Neural progenitor cell (in vitro differentiated cells): ENCODE measurements around the gene DGLUCY. TPM values are rescaled to one million over a fixed set of nuclear protein-coding genes. Genes with fewer than 3 reads are reported as not detected.

Experiments
- DNase-seq: peaks from one replicate; pipeline ENCODE4 v3.0.0-alpha.2; 2016; ENCODE audit warnings: low spot score
- H2AFZ ChIP-seq: fragments of 200-600 bp; sonication (generic); replicated peaks from 2 replicates; pipeline ENCODE4 v1.6.1; 2016; ENCODE audit warnings: antibody characterized with exemption
- H3F3A ChIP-seq: fragments of 200-600 bp; sonication (generic); 2 replicates; pipeline ENCODE4 v1.6.1; 2016; ENCODE audit warnings: antibody characterized with exemption, low read depth
- H3K27ac ChIP-seq: fragments of 200-600 bp; sonication (generic); 2 replicates; pipeline ENCODE4 v1.5.1; 2016; ENCODE audit warnings: mild to moderate bottlenecking
- H3K27me3 ChIP-seq: fragments of 200-600 bp; sonication (generic); 2 replicates; pipeline ENCODE4 v1.6.1; 2016; ENCODE audit warnings: mild to moderate bottlenecking, moderate library complexity
- H3K36me3 ChIP-seq: fragments of 200-600 bp; sonication (generic); 2 replicates; pipeline ENCODE4 v1.5.1; 2016
- H3K4me1 ChIP-seq: fragments of 200-600 bp; sonication (generic); 2 replicates; pipeline ENCODE4 v1.6.1; 2016; ENCODE audit warnings: mixed run types
- H3K4me2 ChIP-seq: fragments of 200-600 bp; sonication (generic); 2 replicates; pipeline ENCODE4 v1.6.1; 2016
- H3K4me3 ChIP-seq: fragments of 200-600 bp; sonication (generic); 2 replicates; pipeline ENCODE4 v1.5.1; 2016
- H3K79me2 ChIP-seq: fragments of 200-600 bp; sonication (generic); 2 replicates; pipeline ENCODE4 v1.6.1; 2016; ENCODE audit warnings: low read depth
- H3K9ac ChIP-seq: fragments of 200-600 bp; sonication (generic); 2 replicates; pipeline ENCODE4 v1.6.1; 2016
- H3K9me3 ChIP-seq: fragments of 200-600 bp; sonication (generic); 2 replicates; pipeline ENCODE4 v1.5.1; 2016; ENCODE audit warnings: low read depth
- H4K20me1 ChIP-seq: fragments of 200-600 bp; sonication (generic); 2 replicates; pipeline ENCODE4 v1.6.1; 2016; ENCODE audit warnings: low read depth
- H3K27ac Mint-ChIP-seq: 3 replicates; pipeline ENCODE4 v1.8.0; 2021; ENCODE audit warnings: mixed read lengths
- H3K27me3 Mint-ChIP-seq: 2 replicates; pipeline ENCODE4 v1.8.0; 2022; ENCODE audit warnings: low read depth, mild to moderate bottlenecking, inconsistent platforms, moderate library complexity, mixed read lengths; ENCODE audit not compliant: insufficient read depth
- H3K36me3 Mint-ChIP-seq: 3 replicates; pipeline ENCODE4 v1.8.0; 2021; ENCODE audit warnings: mixed read lengths
- H3K4me1 Mint-ChIP-seq: 3 replicates; pipeline ENCODE4 v1.8.0; 2021; ENCODE audit warnings: mixed read lengths
- H3K4me3 Mint-ChIP-seq: 3 replicates; pipeline ENCODE4 v1.8.0; 2021; ENCODE audit warnings: mild to moderate bottlenecking, moderate library complexity, mixed read lengths
- H3K9me3 Mint-ChIP-seq: 3 replicates; pipeline ENCODE4 v1.8.0; 2020; ENCODE audit warnings: mixed read lengths
- EZH2 ChIP-seq: fragments of 200-600 bp; sonication (generic); IDR thresholded peaks from 2 replicates; pipeline ENCODE4 v1.6.1; 2017; ENCODE audit warnings: antibody characterized with exemption, mild to moderate bottlenecking, moderate library complexity
- EZH2phosphoT487 ChIP-seq: fragments of 200-600 bp; sonication (generic); IDR thresholded peaks from 2 replicates; pipeline ENCODE4 v1.6.1; 2017; ENCODE audit warnings: antibody characterized with exemption
- total RNA-seq: library from RNA; depleted of rRNA; stranded (reverse); fragments of >200 nt; gene quantifications from 2 replicates; pipeline ENCODE4 v1.2.3, GENCODE V29; 2015; ENCODE audit warnings: low replicate concordance
- TF ChIP-seq, protein P1 (sequence below): fragments of 200-600 bp; sonication (generic); IDR thresholded peaks from 2 replicates; pipeline ENCODE4 v1.5.1; 2017; ENCODE audit warnings: antibody characterized with exemption, mild to moderate bottlenecking

Gene DGLUCY
- total RNA-seq, 1 donor from 2014 or later, result 17.0 TPM

DNA sequence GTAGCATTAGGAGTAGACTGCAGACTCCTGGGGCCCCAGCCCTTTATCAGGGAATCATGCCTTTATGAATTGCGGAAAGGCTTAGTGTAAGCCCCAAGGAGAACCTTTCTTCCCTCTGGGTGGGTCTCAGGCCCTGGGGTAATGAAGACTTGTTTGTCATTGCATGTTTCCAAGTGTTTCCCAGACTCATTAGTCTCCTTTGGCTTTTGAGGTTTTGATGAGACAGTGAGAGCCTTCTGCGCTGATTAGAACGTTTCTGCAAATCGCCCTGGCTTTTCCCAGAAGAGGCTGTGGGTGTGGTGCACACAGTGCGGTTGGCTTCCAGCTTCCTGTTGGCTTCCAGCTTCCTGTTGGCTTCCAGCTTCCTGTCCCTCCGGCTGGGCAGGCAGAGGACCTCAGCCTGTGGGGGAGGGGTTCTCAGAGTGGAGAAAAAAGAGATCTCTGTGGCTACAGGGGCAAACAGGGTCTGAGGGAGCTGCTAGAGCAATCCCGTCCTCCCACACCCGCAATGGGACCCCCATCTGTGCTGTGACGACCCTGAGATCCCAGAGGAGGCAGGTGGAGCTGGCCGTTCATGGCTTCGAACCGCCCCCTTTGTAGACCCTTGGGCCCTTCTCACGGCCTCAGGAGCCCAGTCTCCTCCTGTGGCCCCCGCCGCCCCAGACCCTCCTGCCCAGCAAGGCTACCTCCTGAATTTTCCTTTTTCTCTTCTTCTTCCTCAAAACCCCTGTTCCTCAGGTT lies 88.5 kb downstream of the DGLUCY start:
- H3K27me3 ChIP-seq, result no peaks in the 10 kb centered on the region

DNA sequence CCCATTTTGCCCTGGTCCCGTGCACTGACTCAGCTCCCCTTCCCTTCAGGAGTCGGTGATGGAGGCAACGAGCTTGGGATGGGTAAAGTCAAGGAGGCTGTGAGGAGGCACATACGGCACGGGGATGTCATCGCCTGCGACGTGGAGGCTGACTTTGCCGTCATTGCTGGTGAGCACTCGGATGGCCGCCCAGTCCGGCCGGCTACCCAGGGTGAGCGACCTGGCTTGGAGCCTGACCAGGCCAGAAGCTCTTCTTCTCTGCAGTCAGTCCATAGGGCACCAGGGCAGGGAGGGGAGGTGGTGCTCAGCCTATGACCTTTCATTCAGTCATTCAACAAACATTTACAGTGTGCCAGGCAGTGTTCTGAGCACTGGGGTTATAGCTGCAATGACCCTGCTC lies 90.8 kb downstream of the DGLUCY start:
- Mint-ChIP-seq H3K4me3 (peak overlapping the region; percentile 21), H3K4me1 (peaks cover 4% of the 10 kb centered on the region), H3K27ac (no peak overlapping the region), H3K9me3 (peaks cover 9% of the 10 kb centered on the region), H3K36me3 (peaks cover 35% of the 10 kb centered on the region), H3K27me3 (peaks cover 8% of the 10 kb centered on the region)
- Histone ChIP-seq H3K4me3 (no peak overlapping the region), H3K4me1 (peaks cover 14% of the 10 kb centered on the region), H2AFZ (no peak overlapping the region), H3K27ac (no peak overlapping the region), H3K36me3 (peaks cover 4% of the 10 kb centered on the region), H3K79me2 (no peaks in the 10 kb centered on the region), H3K4me2 (no peak overlapping the region), H4K20me1 (no peaks in the 10 kb centered on the region), H3K27me3 (no peaks in the 10 kb centered on the region), H3K9me3 (no peaks in the 10 kb centered on the region), H3F3A (peaks cover 24% of the 10 kb centered on the region), H3K9ac (no peak overlapping the region)
- DNase-seq, result no peak
- TF ChIP-seq EZH2, result no peak
- TF ChIP-seq, protein P1, sequence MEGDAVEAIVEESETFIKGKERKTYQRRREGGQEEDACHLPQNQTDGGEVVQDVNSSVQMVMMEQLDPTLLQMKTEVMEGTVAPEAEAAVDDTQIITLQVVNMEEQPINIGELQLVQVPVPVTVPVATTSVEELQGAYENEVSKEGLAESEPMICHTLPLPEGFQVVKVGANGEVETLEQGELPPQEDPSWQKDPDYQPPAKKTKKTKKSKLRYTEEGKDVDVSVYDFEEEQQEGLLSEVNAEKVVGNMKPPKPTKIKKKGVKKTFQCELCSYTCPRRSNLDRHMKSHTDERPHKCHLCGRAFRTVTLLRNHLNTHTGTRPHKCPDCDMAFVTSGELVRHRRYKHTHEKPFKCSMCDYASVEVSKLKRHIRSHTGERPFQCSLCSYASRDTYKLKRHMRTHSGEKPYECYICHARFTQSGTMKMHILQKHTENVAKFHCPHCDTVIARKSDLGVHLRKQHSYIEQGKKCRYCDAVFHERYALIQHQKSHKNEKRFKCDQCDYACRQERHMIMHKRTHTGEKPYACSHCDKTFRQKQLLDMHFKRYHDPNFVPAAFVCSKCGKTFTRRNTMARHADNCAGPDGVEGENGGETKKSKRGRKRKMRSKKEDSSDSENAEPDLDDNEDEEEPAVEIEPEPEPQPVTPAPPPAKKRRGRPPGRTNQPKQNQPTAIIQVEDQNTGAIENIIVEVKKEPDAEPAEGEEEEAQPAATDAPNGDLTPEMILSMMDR, result no peak
- TF ChIP-seq EZH2phosphoT487, result no peak

More for the DNA sequence above, 88.5 kb downstream of the DGLUCY start:
- H3K36me3 Mint-ChIP-seq, result peaks cover 34% of the 10 kb centered on the region
- H3K9me3 Mint-ChIP-seq, result peaks cover 12% of the 10 kb centered on the region
- H3K27ac Mint-ChIP-seq, result no peak overlapping the region
- peak overlapping the region; percentile 98 for H3K27ac ChIP-seq
- peaks cover 4% of the 10 kb centered on the region for H3K36me3 ChIP-seq
- H3K4me1 ChIP-seq, result peaks cover 14% of the 10 kb centered on the region
- no peak overlapping the region for H3K4me3 Mint-ChIP-seq
- H4K20me1 ChIP-seq, result no peaks in the 10 kb centered on the region
- H3K27me3 Mint-ChIP-seq, result peaks cover 7% of the 10 kb centered on the region
- H3K9me3 ChIP-seq, result no peaks in the 10 kb centered on the region
- peak; percentile 83 for DNase-seq
- H3K4me2 ChIP-seq, result peak overlapping the region; percentile 61
- peaks cover 23% of the 10 kb centered on the region for H3K4me1 Mint-ChIP-seq
- H3K9ac ChIP-seq, result no peak overlapping the region
- H3K4me3 ChIP-seq, result no peak overlapping the region
- TF ChIP-seq EZH2phosphoT487, result peak; percentile 57
- TF ChIP-seq, protein P1, result no peak
- no peak for TF ChIP-seq EZH2
- no peak overlapping the region for H2AFZ ChIP-seq
- H3K79me2 ChIP-seq, result no peaks in the 10 kb centered on the region
- peaks cover 24% of the 10 kb centered on the region for H3F3A ChIP-seq

DNA sequence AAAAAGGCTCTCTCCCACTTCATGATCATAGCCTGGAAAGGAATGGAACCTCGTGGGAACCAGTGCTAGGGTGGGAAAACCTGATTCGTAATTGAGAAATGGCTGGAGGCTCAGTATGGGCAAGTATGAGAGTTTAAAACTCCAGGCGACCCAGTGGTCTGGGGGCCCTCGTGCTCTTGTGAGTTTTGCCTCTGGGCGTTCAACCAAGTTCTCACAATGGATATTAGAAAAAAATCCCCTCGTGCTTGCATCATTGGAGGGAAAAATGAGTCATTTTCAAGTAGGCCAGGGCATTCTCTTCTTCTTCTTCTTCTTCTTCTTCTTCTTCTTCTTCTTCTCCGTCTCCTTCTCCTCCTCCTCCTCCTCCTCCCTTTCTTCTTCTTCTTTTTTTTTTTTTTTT lies 91.6 kb downstream of the DGLUCY start:
- H3K27me3 ChIP-seq, result no peaks in the 10 kb centered on the region
- peaks cover 33% of the 10 kb centered on the region for H3K36me3 Mint-ChIP-seq

More for the DNA sequence above, 91.6 kb downstream of the DGLUCY start:
- H3K27me3 Mint-ChIP-seq, result peaks cover 8% of the 10 kb centered on the region
- Histone ChIP-seq H3K4me2 (no peak overlapping the region), H3K9me3 (no peaks in the 10 kb centered on the region), H3K36me3 (no peaks in the 10 kb centered on the region), H3K4me3 (no peak overlapping the region), H3K9ac (no peak overlapping the region), H4K20me1 (no peaks in the 10 kb centered on the region), H3K79me2 (no peaks in the 10 kb centered on the region), H3K4me1 (peaks cover 14% of the 10 kb centered on the region), H3K27ac (no peak overlapping the region), H2AFZ (no peak overlapping the region), H3F3A (peaks cover 24% of the 10 kb centered on the region)
- H3K4me1 Mint-ChIP-seq, result peaks cover 3% of the 10 kb centered on the region
- peaks cover 8% of the 10 kb centered on the region for H3K9me3 Mint-ChIP-seq
- no peak overlapping the region for H3K27ac Mint-ChIP-seq
- no peak for TF ChIP-seq EZH2
- TF ChIP-seq, protein P1, result no peak
- TF ChIP-seq EZH2phosphoT487, result no peak
- H3K4me3 Mint-ChIP-seq, result no peak overlapping the region
- no peak for DNase-seq
